Osteoblast (primary cell): ENCODE data around the gene IVL. TPM values are rescaled to one million over a fixed set of nuclear protein-coding genes. Genes with fewer than 3 reads are reported as not detected.

Experiments used
- DNase-seq: peaks from one replicate; pipeline ENCODE4 v3.0.0; 2011; ENCODE audit warnings: low spot score, mixed read lengths; ENCODE audit not compliant: insufficient read length; ENCODE audit errors: missing footprints
- H2AFZ ChIP-seq: 2 replicates; pipeline ENCODE4 v1.6.0; 2011; ENCODE audit warnings: mild to moderate bottlenecking, low read length
- H3K27ac ChIP-seq: 2 replicates; pipeline ENCODE4 v1.5.1; 2011; ENCODE audit warnings: mild to moderate bottlenecking, low read depth, low read length, moderate library complexity
- H3K27me3 ChIP-seq: 2 replicates; pipeline ENCODE4 v1.6.0; 2012; ENCODE audit warnings: mild to moderate bottlenecking, control low read depth, inconsistent platforms, low read length, moderate library complexity; ENCODE audit not compliant: insufficient read depth
- H3K36me3 ChIP-seq: 2 replicates; pipeline ENCODE4 v1.5.1; 2011; ENCODE audit warnings: mild to moderate bottlenecking, low read length, control low read depth, moderate library complexity; ENCODE audit not compliant: insufficient read depth
- H3K4me1 ChIP-seq: 2 replicates; pipeline ENCODE4 v1.5.1; 2011; ENCODE audit warnings: mild to moderate bottlenecking, low read length, control low read depth, moderate library complexity; ENCODE audit not compliant: insufficient read depth
- H3K4me2 ChIP-seq: 2 replicates; pipeline ENCODE4 v1.6.0; 2011; ENCODE audit warnings: mild to moderate bottlenecking, low read length; ENCODE audit not compliant: insufficient read depth
- H3K4me3 ChIP-seq: fragments of 200-600 bp; sonication (generic); 3 replicates; pipeline ENCODE4 v1.5.1; 2012; ENCODE audit warnings: mild to moderate bottlenecking, low read length, inconsistent platforms; ENCODE audit not compliant: insufficient read depth
- H3K79me2 ChIP-seq: 2 replicates; pipeline ENCODE4 v1.6.0; 2012; ENCODE audit warnings: mild to moderate bottlenecking, low read length, control low read depth, inconsistent platforms; ENCODE audit not compliant: insufficient read depth
- H3K9me3 ChIP-seq: 2 replicates; pipeline ENCODE4 v1.5.1; 2011; ENCODE audit warnings: low read depth, low read length, control low read depth
- H4K20me1 ChIP-seq: 2 replicates; pipeline ENCODE4 v1.6.0; 2012; ENCODE audit warnings: mild to moderate bottlenecking, low read length, control low read depth; ENCODE audit not compliant: insufficient read depth
- total RNA-seq: library from RNA; depleted of rRNA; stranded (reverse); fragments of >200 nt; gene quantifications from 2 replicates; pipeline ENCODE4 v1.2.3, GENCODE V29; 2012
- TF ChIP-seq, protein P1 (sequence below): IDR thresholded peaks from 2 replicates; pipeline ENCODE4 v1.5.1; 2011; ENCODE audit warnings: mild to moderate bottlenecking, low read depth, low read length, moderate library complexity; ENCODE audit errors: extremely low read depth

The IVL gene
- total RNA-seq, 1 donor = not detected

DNA sequence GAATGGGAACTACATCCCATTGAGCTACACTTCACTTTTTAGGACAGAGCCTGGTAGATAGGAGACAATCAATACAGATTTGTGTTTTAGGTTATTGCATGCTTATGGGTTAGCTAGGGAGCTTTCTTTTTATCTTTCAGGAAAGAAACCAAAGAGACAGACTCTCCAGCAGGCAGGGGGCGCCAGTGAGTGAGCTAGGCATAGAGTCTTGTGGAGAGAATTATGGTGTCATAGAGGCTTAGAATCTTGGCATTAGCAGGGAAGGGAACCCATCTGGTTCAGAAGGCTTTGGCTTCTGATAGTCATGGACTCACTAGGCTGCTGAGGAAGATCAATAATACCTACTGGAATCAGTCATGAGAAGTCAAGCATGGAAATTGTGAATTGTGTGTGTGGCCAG is 30.3 kb upstream of the IVL start, which contains the start of gene SMCP:
SMCP (plus strand) TSS at position 281 of the 400 bp plus-strand sequence. CDS start 6,101 bp downstream, outside the sequence.
- H3K79me2 ChIP-seq = no peaks in the 10 kb centered on the region
- no peak within 1 kb of the TSS for H3K4me2 ChIP-seq
- TF ChIP-seq, protein P1, sequence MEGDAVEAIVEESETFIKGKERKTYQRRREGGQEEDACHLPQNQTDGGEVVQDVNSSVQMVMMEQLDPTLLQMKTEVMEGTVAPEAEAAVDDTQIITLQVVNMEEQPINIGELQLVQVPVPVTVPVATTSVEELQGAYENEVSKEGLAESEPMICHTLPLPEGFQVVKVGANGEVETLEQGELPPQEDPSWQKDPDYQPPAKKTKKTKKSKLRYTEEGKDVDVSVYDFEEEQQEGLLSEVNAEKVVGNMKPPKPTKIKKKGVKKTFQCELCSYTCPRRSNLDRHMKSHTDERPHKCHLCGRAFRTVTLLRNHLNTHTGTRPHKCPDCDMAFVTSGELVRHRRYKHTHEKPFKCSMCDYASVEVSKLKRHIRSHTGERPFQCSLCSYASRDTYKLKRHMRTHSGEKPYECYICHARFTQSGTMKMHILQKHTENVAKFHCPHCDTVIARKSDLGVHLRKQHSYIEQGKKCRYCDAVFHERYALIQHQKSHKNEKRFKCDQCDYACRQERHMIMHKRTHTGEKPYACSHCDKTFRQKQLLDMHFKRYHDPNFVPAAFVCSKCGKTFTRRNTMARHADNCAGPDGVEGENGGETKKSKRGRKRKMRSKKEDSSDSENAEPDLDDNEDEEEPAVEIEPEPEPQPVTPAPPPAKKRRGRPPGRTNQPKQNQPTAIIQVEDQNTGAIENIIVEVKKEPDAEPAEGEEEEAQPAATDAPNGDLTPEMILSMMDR = peak; percentile 34
- H2AFZ ChIP-seq = no peak within 1 kb of the TSS
- no peaks in the 10 kb centered on the region for H3K36me3 ChIP-seq
- no peaks in the 10 kb centered on the region for H3K9me3 ChIP-seq
- no peak within 1 kb of the TSS for H3K27ac ChIP-seq
- peak; percentile 49 for DNase-seq
- no peaks in the 10 kb centered on the region for H3K27me3 ChIP-seq
- no peaks in the 10 kb centered on the region for H4K20me1 ChIP-seq
- H3K4me3 ChIP-seq = no peak within 1 kb of the TSS
- peaks cover 3% of the 10 kb centered on the region for H3K4me1 ChIP-seq

DNA sequence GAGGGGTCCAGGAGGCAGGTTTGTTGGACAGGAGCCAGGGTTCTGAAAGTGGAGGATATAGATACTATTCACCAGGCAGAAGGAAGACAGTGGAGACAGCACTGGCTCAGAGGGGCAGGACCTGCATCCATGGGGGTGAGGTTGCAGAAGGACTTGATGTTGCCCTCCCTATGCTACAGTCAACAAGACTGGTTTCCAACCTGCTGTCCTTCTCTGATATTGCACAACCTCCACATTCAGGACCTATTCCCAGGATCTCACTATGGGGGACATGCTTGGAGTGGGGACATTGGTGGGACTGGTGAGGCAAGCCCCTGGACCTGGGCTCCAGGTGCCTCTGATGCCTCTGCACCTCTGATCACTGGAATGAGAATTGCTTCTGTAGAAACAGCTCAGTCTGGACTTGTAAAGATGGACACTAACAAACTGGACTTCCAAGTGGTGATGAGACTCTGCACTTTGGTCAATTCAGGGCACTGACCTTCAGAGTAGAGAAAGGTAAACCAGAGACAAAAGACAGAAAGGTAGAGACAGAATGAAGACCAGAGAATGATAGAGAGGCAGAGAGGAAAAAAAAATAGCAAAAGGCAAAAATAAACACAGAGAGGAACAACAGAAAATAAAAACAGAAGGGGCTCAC is 28.7 kb upstream of the IVL start:
- no peak for DNase-seq
- Histone ChIP-seq H3K4me3 (no peak overlapping the region), H3K4me2 (no peak overlapping the region), H3K9me3 (no peaks in the 10 kb centered on the region), H3K79me2 (no peaks in the 10 kb centered on the region), H3K36me3 (no peaks in the 10 kb centered on the region), H3K4me1 (peaks cover 5% of the 10 kb centered on the region), H2AFZ (no peak overlapping the region), H4K20me1 (no peaks in the 10 kb centered on the region), H3K27me3 (no peaks in the 10 kb centered on the region), H3K27ac (no peak overlapping the region)
- TF ChIP-seq, protein P1 = no peak

DNA sequence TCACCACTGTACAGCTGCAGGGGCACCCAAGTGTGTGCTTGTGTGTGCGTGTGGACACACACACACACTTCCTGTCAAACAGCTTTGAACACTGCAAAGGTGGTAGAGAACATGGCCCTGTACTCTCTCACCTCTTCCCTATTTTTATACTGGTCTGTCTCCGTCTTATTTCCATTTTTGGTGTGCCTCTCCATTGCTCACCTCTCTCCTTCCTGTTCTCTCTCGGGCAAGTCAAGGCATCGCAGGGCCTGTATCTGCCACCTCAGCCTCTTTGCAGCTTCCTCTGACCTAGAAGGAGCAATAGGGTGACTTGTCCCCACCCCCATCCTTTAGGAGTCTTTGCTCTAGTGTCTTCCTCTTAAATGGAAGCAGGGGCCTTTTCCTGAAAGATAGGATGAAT is 28.0 kb upstream of the IVL start:
- Histone ChIP-seq H3K27me3 (no peaks in the 10 kb centered on the region), H2AFZ (no peak overlapping the region), H3K4me1 (peaks cover 11% of the 10 kb centered on the region), H3K4me2 (no peak overlapping the region), H3K27ac (no peak overlapping the region), H3K79me2 (no peaks in the 10 kb centered on the region), H3K9me3 (no peaks in the 10 kb centered on the region), H4K20me1 (no peaks in the 10 kb centered on the region), H3K4me3 (no peak overlapping the region), H3K36me3 (no peaks in the 10 kb centered on the region)
- no peak for DNase-seq
- TF ChIP-seq, protein P1 = no peak

DNA sequence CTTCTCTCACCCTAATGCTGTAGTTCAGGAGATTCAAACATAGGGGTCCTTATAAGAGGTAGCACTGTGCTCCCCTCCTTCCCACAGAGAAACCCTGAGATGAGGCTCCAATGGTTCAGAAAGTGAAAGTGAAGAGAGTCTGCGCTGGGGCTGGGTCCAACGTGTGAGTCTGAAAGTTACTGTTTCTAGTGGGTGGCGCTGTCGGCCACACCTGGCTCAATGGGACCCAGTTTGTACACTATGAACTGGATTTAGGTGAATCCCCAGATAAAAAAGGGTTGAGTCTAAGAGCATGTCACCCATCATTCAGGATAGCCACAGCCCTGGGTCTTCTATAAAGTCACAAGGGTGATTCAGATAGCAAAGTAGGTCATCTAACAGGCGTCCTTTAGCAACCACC is 27.4 kb upstream of the IVL start:
- TF ChIP-seq, protein P1 = no peak
- Histone ChIP-seq H3K4me3 (no peak overlapping the region), H3K9me3 (no peaks in the 10 kb centered on the region), H2AFZ (no peak overlapping the region), H3K36me3 (no peaks in the 10 kb centered on the region), H4K20me1 (no peaks in the 10 kb centered on the region), H3K27me3 (no peaks in the 10 kb centered on the region), H3K27ac (no peak overlapping the region), H3K79me2 (no peaks in the 10 kb centered on the region), H3K4me2 (no peak overlapping the region), H3K4me1 (peaks cover 17% of the 10 kb centered on the region)
- DNase-seq = no peak
